ENCODE results near the gene ZYX. TPM values are rescaled to one million over a fixed set of nuclear protein-coding genes. Genes with fewer than 3 reads are reported as not detected.
"Not testable (repeated sequence)": the region's sequence is repeated elsewhere in the genome, so short reads cannot be mapped to it uniquely, and the experiment has no call there.

Gene ZYX
- total RNA-seq, 2 donors from 2014 or later, result 40.2 to 60.6 TPM

GRCh38 chr7:143389316-143390103 lies 8.4 kb downstream of the ZYX start:
- Histone ChIP-seq H3K9me3 (no peaks in the 10 kb centered on the region), H3K36me3 (replicated peaks in 1 of 2; ENCODE audit: insufficient read depth in 1 of 2, low read depth in 2 of 2) (peaks cover 0 to 3% of the 10 kb centered on the region in 2 donors), H3K4me3 (no peak overlapping the region), H3K4me1 (peaks cover 48% of the 10 kb centered on the region), H3K27me3 (no peaks in the 10 kb centered on the region), H3K27ac (no peak overlapping the region)
- TF ChIP-seq POLR2A (IDR thresholded peaks at IDR 0.05) (no peak), CTCF (IDR thresholded peaks at IDR 0.05) (no peak)
- intact Hi-C loops (cut with DNase I), result no loop called here
- WGBS, 2 donors, result 86 to 87% methylated on average over 11 to 15 of the region's 15 CpGs
- ATAC-seq (no peak), DNase-seq (no peak)

GRCh38 chr7:143390104-143390772 lies 9.1 kb downstream of the ZYX start:
- Histone ChIP-seq H3K4me1 (peaks cover 43% of the 10 kb centered on the region), H3K9me3 (no peaks in the 10 kb centered on the region), H3K27ac (peak overlapping the region in 2 of 4 donors; percentile 80 to 84), H3K27me3 (no peaks in the 10 kb centered on the region), H3K36me3 (replicated peaks in 1 of 2; ENCODE audit: insufficient read depth in 1 of 2, low read depth in 2 of 2) (peaks cover 0 to 3% of the 10 kb centered on the region in 2 donors), H3K4me3 (no peak overlapping the region)
- DNase-seq, result no peak
- intact Hi-C loops (cut with DNase I), result no loop called here
- TF ChIP-seq CTCF (IDR thresholded peaks at IDR 0.05), result no peak
- no peak for TF ChIP-seq POLR2A (IDR thresholded peaks at IDR 0.05)
- 85 to 90% methylated on average over 10 of the region's 10 CpGs for WGBS, 2 donors
- no peak for ATAC-seq

- Histone ChIP-seq H3K27ac (peak overlapping the region in 3 of 4 donors; percentile 76 to 84 (median 80)), H3K4me3 (no peak overlapping the region), H3K4me1 (peaks cover 41% of the 10 kb centered on the region), H3K27me3 (no peaks in the 10 kb centered on the region), H3K36me3 (replicated peaks in 1 of 2; ENCODE audit: insufficient read depth in 1 of 2, low read depth in 2 of 2) (peaks cover 0 to 3% of the 10 kb centered on the region in 2 donors), H3K9me3 (no peaks in the 10 kb centered on the region)
- TF ChIP-seq POLR2A (IDR thresholded peaks at IDR 0.05) (no peak), CTCF (IDR thresholded peaks at IDR 0.05) (no peak)
- 93 to 94% methylated on average over 9 of the region's 9 CpGs for WGBS, 2 donors
- no peak for DNase-seq
- intact Hi-C loops (cut with DNase I), result no loop called here
- no peak for ATAC-seq
Observed at GRCh38 chr7:143390773-143391317, 9.7 kb downstream of the ZYX start.

GRCh38 chr7:143391462-143392404 lies 10.6 kb downstream of the ZYX start:
- TF ChIP-seq POLR2A (IDR thresholded peaks at IDR 0.05) (no peak), CTCF (IDR thresholded peaks at IDR 0.05) (no peak)
- H3K4me1 ChIP-seq, result peaks cover 36% of the 10 kb centered on the region
- H3K36me3 ChIP-seq (replicated peaks in 1 of 2; ENCODE audit: insufficient read depth in 1 of 2, low read depth in 2 of 2), result peaks cover 0 to 3% of the 10 kb centered on the region in 2 donors
- 74 to 78% methylated on average over 20 to 23 of the region's 24 CpGs for WGBS, 2 donors
- DNase-seq (peak in 2 of 4 donors; percentile 40 to 55), ATAC-seq (peak; percentile 73)
- no peak overlapping the region for H3K4me3 ChIP-seq
- peak overlapping the region; percentile 76 to 84 (median 82) for H3K27ac ChIP-seq
- H3K27me3 ChIP-seq, result no peaks in the 10 kb centered on the region
- no peaks in the 10 kb centered on the region for H3K9me3 ChIP-seq
- intact Hi-C loops (cut with DNase I), result no loop called here

GRCh38 chr7:143392427-143392826 lies 11.3 kb downstream of the ZYX start:
- H3K4me3 ChIP-seq; H3K27me3 ChIP-seq; intact Hi-C loops (cut with DNase I); H3K9me3 ChIP-seq; ATAC-seq; DNase-seq; H3K36me3 ChIP-seq (replicated peaks in 1 of 2; ENCODE audit: insufficient read depth in 1 of 2, low read depth in 2 of 2): not testable (repeated sequence)
- H3K27ac ChIP-seq, result peak overlapping the region; percentile 76 to 84 (median 82)
- 97 to 98% methylated on average over 7 to 8 of the region's 8 CpGs for WGBS, 2 donors
- H3K4me1 ChIP-seq, result peaks cover 36% of the 10 kb centered on the region

Measured in body of pancreas (tissue), 4 donors.